KMS-11 (cell line): ENCODE results near the gene HEXD.
A peak's percentile ranks its signal among the peaks of the same experiment; 100 is the strongest.

ENCODE experiments used
- H2AFZ ChIP-seq: fragments of 200-600 bp; sonication (generic); 2 replicates; pipeline ENCODE4 v1.6.1; 2016; ENCODE audit warnings: antibody characterized with exemption, mixed run types, low read depth
- H3K27ac ChIP-seq: fragments of 200-600 bp; sonication (generic); 2 replicates; pipeline ENCODE4 v1.6.1; 2016; ENCODE audit warnings: mild to moderate bottlenecking, mixed run types
- H3K27me3 ChIP-seq: fragments of 200-600 bp; sonication (generic); 2 replicates; pipeline ENCODE4 v1.6.1; 2017; ENCODE audit warnings: mild to moderate bottlenecking, low read depth, mixed run types, moderate library complexity; ENCODE audit not compliant: insufficient read depth
- H3K36me3 ChIP-seq: fragments of 200-600 bp; sonication (generic); 2 replicates; pipeline ENCODE4 v1.6.1; 2017; ENCODE audit warnings: mild to moderate bottlenecking, mixed run types; ENCODE audit not compliant: insufficient read depth
- H3K4me1 ChIP-seq: fragments of 200-600 bp; sonication (generic); 2 replicates; pipeline ENCODE4 v1.6.1; 2016; ENCODE audit warnings: mild to moderate bottlenecking, low read depth, mixed run types; ENCODE audit not compliant: poor library complexity, severe bottlenecking
- H3K4me2 ChIP-seq: fragments of 200-600 bp; sonication (generic); 2 replicates; pipeline ENCODE4 v1.7.0; 2016; ENCODE audit warnings: mild to moderate bottlenecking, mixed run types
- H3K4me3 ChIP-seq: fragments of 200-600 bp; sonication (generic); IDR thresholded peaks from 2 replicates; pipeline ENCODE4 v1.6.1; 2017; ENCODE audit warnings: low read depth, low read length, mixed read lengths; ENCODE audit not compliant: insufficient read depth
- H3K79me2 ChIP-seq: fragments of 200-600 bp; sonication (generic); 2 replicates; pipeline ENCODE4 v1.6.1; 2016; ENCODE audit warnings: low read depth, mixed run types; ENCODE audit not compliant: insufficient read depth
- H3K9ac ChIP-seq: fragments of 200-600 bp; sonication (generic); 2 replicates; pipeline ENCODE4 v1.6.1; 2016; ENCODE audit warnings: mild to moderate bottlenecking, mixed run types
- H4K20me1 ChIP-seq: fragments of 200-600 bp; sonication (generic); 2 replicates; pipeline ENCODE4 v1.6.1; 2016; ENCODE audit warnings: mild to moderate bottlenecking, mixed run types; ENCODE audit not compliant: insufficient read depth
- CTCF ChIP-seq: fragments of 200-600 bp; sonication (generic); conservative IDR thresholded peaks from 2 replicates; pipeline ENCODE4 v1.6.1; 2017; ENCODE audit warnings: low read depth, mild to moderate bottlenecking, antibody characterized with exemption, low read length, moderate library complexity, mixed read lengths

HEXD gene

GRCh38 chr17:82465023-82465603 lies 47.0 kb downstream of the HEXD start:
- no peak overlapping the region for H2AFZ ChIP-seq
- peak overlapping the region; percentile 28; the same call in 1 of the 2 replicates for H3K27ac ChIP-seq
- H3K4me2 ChIP-seq, result peak overlapping the region; percentile 14; the same call in 1 of the 2 replicates
- H3K4me1 ChIP-seq, result peaks cover 15% of the 10 kb centered on the region
- H3K79me2 ChIP-seq, result peaks cover 4% of the 10 kb centered on the region; the same call in 1 of the 2 replicates
- H3K36me3 ChIP-seq, result no peaks in the 10 kb centered on the region; the same call in 1 of the 2 replicates
- H3K4me3 ChIP-seq, result no peak overlapping the region
- no peak for TF ChIP-seq CTCF
- H4K20me1 ChIP-seq, result no peaks in the 10 kb centered on the region
- no peak overlapping the region for H3K9ac ChIP-seq
- H3K27me3 ChIP-seq, result no peaks in the 10 kb centered on the region

- Histone ChIP-seq H3K4me2 (no peak overlapping the region), H3K4me1 (peaks cover 15% of the 10 kb centered on the region), H4K20me1 (no peaks in the 10 kb centered on the region), H3K27me3 (no peaks in the 10 kb centered on the region), H2AFZ (no peak overlapping the region), H3K27ac (no peak overlapping the region), H3K4me3 (no peak overlapping the region), H3K36me3 (no peaks in the 10 kb centered on the region; the same call in 1 of the 2 replicates), H3K79me2 (no peaks in the 10 kb centered on the region), H3K9ac (no peak overlapping the region)
- TF ChIP-seq CTCF, result no peak
Measured at GRCh38 chr17:82468692-82469091, 50.5 kb downstream of the HEXD start.

GRCh38 chr17:82470065-82470464 lies 51.9 kb downstream of the HEXD start:
- Histone ChIP-seq H2AFZ (no peak overlapping the region), H3K79me2 (no peaks in the 10 kb centered on the region), H3K4me3 (no peak overlapping the region), H3K9ac (no peak overlapping the region), H4K20me1 (no peaks in the 10 kb centered on the region), H3K4me2 (no peak overlapping the region), H3K27me3 (no peaks in the 10 kb centered on the region), H3K36me3 (no peaks in the 10 kb centered on the region; the same call in 1 of the 2 replicates), H3K27ac (no peak overlapping the region), H3K4me1 (peaks cover 5% of the 10 kb centered on the region)
- no peak for TF ChIP-seq CTCF

GRCh38 chr17:82474223-82475010 lies 56.3 kb downstream of the HEXD start:
- Histone ChIP-seq H3K4me2 (no peak overlapping the region), H3K27ac (no peak overlapping the region), H3K27me3 (no peaks in the 10 kb centered on the region), H3K4me3 (no peak overlapping the region), H4K20me1 (no peaks in the 10 kb centered on the region), H3K9ac (no peak overlapping the region), H2AFZ (no peak overlapping the region), H3K4me1 (peaks cover 26% of the 10 kb centered on the region), H3K36me3 (no peaks in the 10 kb centered on the region; the same call in 1 of the 2 replicates), H3K79me2 (no peaks in the 10 kb centered on the region)
- TF ChIP-seq CTCF, result no peak
